ACHN (cell line): ENCODE measurements around the gene TFDP3.

Experiments used
- DNase-seq: peaks from one replicate; pipeline ENCODE4 v3.0.0-alpha.2; 2015
- in situ Hi-C: cut with HindIII; loops from 2 replicates; pipeline ENCODE4 v1.10.0; 2017; ENCODE audit warnings: low sequenced_read_pairs, low pct_ligation_motif_present, low pct_unique_long_range_greater_than_20kb

The TFDP3 gene

DNA sequence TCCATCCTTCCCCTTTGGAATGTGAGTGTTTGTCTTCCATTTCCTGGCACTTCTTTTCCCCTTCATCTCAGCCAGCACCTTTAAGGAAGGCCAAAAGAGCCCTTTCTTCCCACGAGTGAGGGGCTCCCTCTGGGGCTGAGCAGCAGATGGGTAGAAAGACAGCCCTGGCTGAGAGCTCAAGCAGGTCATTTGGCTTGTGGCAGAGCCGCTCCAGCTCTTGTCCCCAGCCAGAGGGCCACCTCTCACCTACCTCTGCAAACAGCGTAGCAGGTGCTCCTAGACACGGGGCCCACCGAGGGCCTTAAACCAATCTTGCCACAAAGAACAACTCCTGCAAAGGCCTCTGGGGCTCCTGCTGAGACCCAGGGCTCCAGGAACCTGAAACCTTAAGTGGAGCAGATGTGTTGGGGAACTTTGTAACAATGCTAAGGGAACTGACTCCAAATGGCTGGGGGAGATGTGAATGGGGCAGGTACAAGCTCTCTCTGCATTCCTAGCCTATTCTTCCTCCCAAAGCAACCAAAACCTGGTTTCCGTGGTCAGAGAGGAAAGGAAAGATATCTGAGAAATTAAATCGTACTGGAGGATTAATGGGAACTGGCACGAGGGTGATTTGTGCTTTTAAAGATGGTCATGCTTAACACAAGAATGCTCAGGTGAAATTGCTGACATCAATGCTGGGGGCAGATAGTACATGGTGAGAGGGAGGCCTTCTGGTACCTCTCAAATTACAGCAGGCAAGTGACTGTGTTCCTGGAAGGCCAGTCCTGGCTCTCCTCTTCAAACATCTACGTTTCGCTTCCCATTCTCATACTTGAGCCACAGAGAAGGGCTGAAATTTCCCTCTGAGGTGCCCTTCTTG is 27.0 kb downstream of the TFDP3 start:
- DNase-seq: no peak
- in situ Hi-C loops: no loop called here

- DNase-seq: no peak
- in situ Hi-C loops: no loop called here
Measured at GRCh38 chrX:133189195-133189594, 29.0 kb downstream of the TFDP3 start.

DNA sequence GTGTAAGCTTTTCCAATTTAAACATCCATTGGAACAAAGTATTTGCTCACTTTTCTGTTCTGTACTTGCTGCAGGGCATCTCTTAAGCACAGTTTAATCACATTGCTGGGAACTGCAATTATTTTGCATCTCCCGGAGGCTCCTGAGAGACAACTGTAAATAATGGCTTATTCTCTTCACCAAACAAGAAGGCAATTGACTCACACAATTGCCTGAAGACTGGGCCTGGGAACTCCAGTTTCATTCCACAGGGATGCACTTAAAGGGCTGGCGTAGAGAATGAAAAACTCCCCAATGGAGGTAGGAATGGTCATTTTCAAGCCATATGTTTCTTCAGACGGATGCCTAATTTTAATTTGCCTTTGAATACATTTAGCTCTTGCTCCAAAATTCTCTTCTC is 29.5 kb downstream of the TFDP3 start:
- in situ Hi-C loops: no loop called here
- DNase-seq: no peak

DNA sequence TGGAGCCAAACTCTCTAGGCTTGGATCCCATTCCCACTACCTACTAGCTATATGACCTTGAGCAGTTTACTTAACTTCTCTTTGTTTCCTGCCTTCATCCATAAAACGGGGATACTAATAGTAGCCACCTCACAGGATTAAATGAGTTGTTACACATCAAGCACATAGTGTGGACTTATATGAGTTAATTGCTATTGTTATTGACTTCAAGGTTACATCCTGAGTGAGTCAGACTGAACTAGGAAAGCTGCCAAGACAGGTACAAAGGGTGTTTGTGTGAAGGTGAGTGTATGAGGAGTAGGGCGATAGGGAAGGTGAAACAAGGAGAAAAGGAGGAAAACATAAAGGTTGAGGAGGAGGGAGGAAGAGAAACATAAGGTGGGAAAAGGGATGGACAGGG is 32.2 kb downstream of the TFDP3 start:
- DNase-seq: no peak

DNA sequence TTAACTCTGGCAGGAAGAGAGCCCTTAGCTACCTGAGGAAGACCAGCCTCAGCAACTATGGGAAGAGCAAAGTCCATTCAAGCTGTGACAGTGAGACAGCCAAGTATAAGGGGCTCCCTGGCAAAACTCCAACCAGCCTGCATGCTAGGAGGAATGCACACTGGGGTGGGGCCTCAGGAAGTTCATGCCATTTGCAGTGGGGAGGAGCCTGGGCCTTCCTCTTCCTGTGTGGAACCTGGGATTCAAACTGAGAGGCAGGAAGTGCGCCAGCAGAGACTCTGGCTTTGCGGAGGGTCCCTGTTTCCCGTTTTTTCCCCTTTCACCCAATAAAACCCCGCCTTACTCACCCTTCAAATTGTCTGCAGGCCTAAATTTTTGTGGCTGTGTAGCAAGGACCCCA is 33.0 kb downstream of the TFDP3 start:
- DNase-seq: no peak
- in situ Hi-C loops: no loop called here

More for the DNA sequence above, 32.2 kb downstream of the TFDP3 start:
- in situ Hi-C loops: no loop called here

GRCh38 chrX:133183806-133184205 is 34.3 kb downstream of the TFDP3 start:
- DNase-seq: no peak

GRCh38 chrX:133179500-133179899 is 38.7 kb downstream of the TFDP3 start:
- in situ Hi-C loops: no loop called here
- no peak for DNase-seq

More at GRCh38 chrX:133183806-133184205, 34.3 kb downstream of the TFDP3 start:
- in situ Hi-C loops: no loop called here

DNA sequence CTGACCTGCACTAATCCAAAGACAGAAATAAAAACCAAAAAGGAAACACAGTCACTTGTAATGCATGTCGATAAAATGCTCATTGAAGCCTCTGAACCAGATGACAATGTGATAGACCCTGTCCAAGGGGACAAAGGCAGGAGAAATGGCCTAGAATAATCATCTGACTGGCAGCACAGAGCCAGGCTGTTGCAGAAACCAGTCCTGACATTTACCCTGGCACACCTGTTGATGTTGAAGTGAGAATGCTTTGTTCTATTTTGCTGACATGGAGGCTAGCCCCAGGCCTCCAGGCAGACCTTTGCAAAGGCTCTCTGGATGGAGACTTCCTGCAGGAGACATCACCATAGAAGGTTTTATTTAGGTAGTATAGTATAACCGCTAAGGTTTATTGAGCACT is 41.0 kb downstream of the TFDP3 start:
- DNase-seq: no peak

GRCh38 chrX:133175605-133176004 is 42.5 kb downstream of the TFDP3 start:
- in situ Hi-C loops: no loop called here

More for the DNA sequence above, 41.0 kb downstream of the TFDP3 start:
- in situ Hi-C loops: no loop called here

GRCh38 chrX:133175162-133175561 is 43.0 kb downstream of the TFDP3 start:
- DNase-seq: no peak
- in situ Hi-C loops: no loop called here

More at GRCh38 chrX:133175605-133176004, 42.5 kb downstream of the TFDP3 start:
- no peak for DNase-seq

DNA sequence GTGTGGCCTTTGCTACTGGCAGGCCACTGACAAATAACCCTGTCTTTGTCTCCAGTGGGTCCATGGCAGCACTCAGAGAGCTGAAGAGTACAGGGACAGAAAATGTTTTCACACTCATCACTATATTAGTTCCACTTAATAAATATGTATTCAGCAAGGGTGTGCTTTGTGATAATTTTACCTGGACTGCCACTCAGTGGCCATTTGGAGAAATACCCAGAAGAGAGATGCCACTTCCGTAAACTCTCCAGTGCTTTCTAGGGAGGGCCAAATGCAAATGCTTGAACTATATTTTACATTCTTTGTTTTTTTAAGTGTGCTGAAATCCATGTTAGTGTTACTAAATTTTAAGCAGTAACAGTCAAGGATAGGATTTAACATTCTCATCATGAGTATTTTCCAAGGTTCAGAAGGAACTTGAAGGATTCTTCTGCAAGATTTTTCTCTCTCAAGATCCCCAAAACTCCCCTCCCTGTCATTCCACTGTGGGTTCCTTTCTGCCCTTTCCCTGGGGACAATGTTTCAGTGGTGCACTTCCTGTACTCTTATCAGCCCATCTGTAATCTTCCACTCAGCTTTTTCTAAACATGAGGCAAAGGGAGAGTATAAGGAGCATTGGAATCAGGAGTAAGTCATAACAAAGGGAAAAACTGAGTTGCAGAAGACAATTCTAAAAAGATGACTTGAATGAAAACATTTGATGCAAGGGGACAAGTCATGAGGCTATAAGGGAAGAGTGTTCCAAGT is 46.0 kb downstream of the TFDP3 start:
- peak; percentile 22 for DNase-seq

More for the DNA sequence above, 46.0 kb downstream of the TFDP3 start:
- in situ Hi-C loops: no loop called here
